OCI-LY7 (cell line): ENCODE results near the gene ABCC10. TPM values are rescaled to one million over a fixed set of nuclear protein-coding genes. Genes with fewer than 3 reads are reported as not detected.
"Not testable (repeated sequence)": the region's sequence is repeated elsewhere in the genome, so short reads cannot be mapped to it uniquely, and the experiment has no call there.

Source experiments
- BruUV-seq: library from RNA; stranded (reverse); fragments of 400-500 nt; replicated peaks from 2 replicates; lab custom pipeline; 2021; lab: Mats Ljungman, UMichigan
- CTCF ChIA-PET: fragments of 300-600 bp; sonication (Branson Sonifier 250); formaldehyde crosslinking; loops from one replicate; lab custom pipeline; 2022; ENCODE audit warnings: antibody characterized with exemption; ENCODE audit not compliant: unreplicated experiment; lab: Charles Lee
- POLR2A ChIA-PET: fragments of 300-600 bp; sonication (Branson Sonifier 250); formaldehyde crosslinking; loops from one replicate; lab custom pipeline; 2022; ENCODE audit warnings: antibody characterized with exemption; lab: Charles Lee
- DNase-seq: peaks from one replicate; pipeline ENCODE4 v3.0.0-alpha.2; 2015; ENCODE audit warnings: low spot score
- H2AFZ ChIP-seq: fragments of 200-600 bp; sonication (generic), shearing (Covaris generic); 2 replicates; pipeline ENCODE4 v1.6.1; 2014; ENCODE audit warnings: mild to moderate bottlenecking, antibody characterized with exemption, low read length, moderate library complexity
- H3K27ac ChIP-seq: fragments of 200-600 bp; sonication (generic); 2 replicates; pipeline ENCODE4 v1.5.1; 2014; ENCODE audit warnings: mixed run types, low read depth, mild to moderate bottlenecking, moderate library complexity, low read length, inconsistent platforms; ENCODE audit not compliant: poor library complexity, severe bottlenecking
- H3K36me3 ChIP-seq: fragments of 200-600 bp; sonication (generic); 2 replicates; pipeline ENCODE4 v1.6.1; 2014; ENCODE audit warnings: mild to moderate bottlenecking, antibody characterized with exemption, low read length, moderate library complexity, mixed read lengths; ENCODE audit not compliant: insufficient read depth
- H3K4me1 ChIP-seq: fragments of 200-600 bp; sonication (generic); 2 replicates; pipeline ENCODE4 v1.5.1; 2014; ENCODE audit warnings: mild to moderate bottlenecking, low read length; ENCODE audit not compliant: insufficient read depth, poor library complexity, severe bottlenecking
- H3K4me2 ChIP-seq: fragments of 200-600 bp; sonication (generic); 2 replicates; pipeline ENCODE4 v1.6.1; 2014; ENCODE audit warnings: mild to moderate bottlenecking, low read length
- H3K4me3 ChIP-seq: fragments of 200-600 bp; sonication (generic); 2 replicates; pipeline ENCODE4 v1.5.1; 2014; ENCODE audit warnings: mild to moderate bottlenecking, low read depth, low read length; ENCODE audit not compliant: poor library complexity, severe bottlenecking
- H3K79me2 ChIP-seq: fragments of 200-600 bp; sonication (generic); 2 replicates; pipeline ENCODE4 v1.6.1; 2016; ENCODE audit warnings: low read depth, mild to moderate bottlenecking, low read length, moderate library complexity, mixed read lengths; ENCODE audit not compliant: insufficient read depth
- H3K9me2 ChIP-seq: fragments of 200-600 bp; sonication (generic); 2 replicates; pipeline ENCODE4 v1.6.1; 2016; ENCODE audit warnings: mild to moderate bottlenecking, low read length, mixed read lengths; ENCODE audit not compliant: insufficient read depth
- H3K9me3 ChIP-seq: fragments of 200-600 bp; sonication (generic); 2 replicates; pipeline ENCODE4 v1.6.1; 2014; ENCODE audit warnings: mild to moderate bottlenecking, mixed run types, low read length, mixed read lengths
- H4K20me1 ChIP-seq: fragments of 200-600 bp; sonication (generic); 2 replicates; pipeline ENCODE4 v1.6.1; 2014; ENCODE audit warnings: mild to moderate bottlenecking, antibody characterized with exemption, low read length, moderate library complexity, mixed read lengths; ENCODE audit not compliant: insufficient read depth
- CTCF ChIP-seq: fragments of 200-600 bp; sonication (generic); conservative IDR thresholded peaks from 2 replicates; pipeline ENCODE4 v1.5.1; 2014; ENCODE audit warnings: mild to moderate bottlenecking, antibody characterized with exemption, low read length, moderate library complexity, mixed read lengths
- EZH2phosphoT487 ChIP-seq: fragments of 200-600 bp; sonication (generic); IDR thresholded peaks from 2 replicates; pipeline ENCODE4 v1.6.1; 2018; ENCODE audit warnings: low read depth, borderline replicate concordance, mild to moderate bottlenecking, mixed run types, antibody characterized with exemption, low read length, moderate library complexity, mixed read lengths
- intact Hi-C: fragments of 100-400 bp; cut with micrococcal nuclease; formaldehyde crosslinking; loops from one replicate; pipeline ENCODE4 v1.10.0; 2022; ENCODE audit not compliant: unreplicated experiment
- total RNA-seq, 2 experiments: library from RNA; depleted of rRNA in 1 of 2; stranded (reverse); fragments of >200 nt in 1 of 2; shearing (Covaris generic) in 1 of 2; gene quantifications; 2 replicates each; pipeline ENCODE4 v1.2.3, GENCODE V29; 2014 to 2022

The ABCC10 gene
- total RNA-seq, 2 experiments from 2014 or later, result 11.4 to 31.1 TPM

DNA sequence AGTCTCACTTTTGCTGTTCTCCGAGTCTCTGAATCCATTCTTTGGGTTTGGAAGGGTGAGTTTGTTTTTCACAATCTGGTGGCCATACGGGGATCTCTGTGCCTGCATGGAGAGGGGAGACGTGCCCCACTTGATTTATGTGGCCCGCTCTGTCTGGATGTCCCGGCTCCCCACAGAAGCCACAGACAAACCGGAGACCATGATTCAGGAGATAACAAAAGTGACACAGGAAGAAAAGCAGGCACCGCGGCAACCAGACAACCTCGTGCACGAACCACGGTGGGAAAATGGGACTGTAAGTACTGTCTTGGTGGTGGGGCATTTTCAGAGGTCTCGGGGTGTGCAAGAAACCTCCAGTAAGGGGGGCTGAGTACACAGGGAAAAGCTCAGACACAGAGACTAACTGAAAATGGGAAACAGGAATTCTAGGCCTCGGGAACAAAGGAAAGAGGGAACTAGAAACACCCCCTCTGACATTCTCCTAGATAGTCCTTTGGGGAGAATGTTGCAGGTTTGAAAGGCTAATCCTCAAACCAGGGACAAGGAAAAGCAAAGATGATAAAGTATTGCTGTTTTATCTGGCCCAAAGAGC, 35.8 kb upstream of the ABCC10 start:
- TF ChIP-seq CTCF (no peak), EZH2phosphoT487 (no peak)
- no peak for DNase-seq
- H3K4me1 ChIP-seq, result peaks cover 42% of the 10 kb centered on the region
- H3K79me2 ChIP-seq, result no peaks in the 10 kb centered on the region
- CTCF ChIA-PET, result interaction anchor here (1.0 kb wide), 1 partner anchor 217 kb away, joined by 3 read pairs; no protein-coding TSS in a partner anchor
- H2AFZ ChIP-seq, result no peak overlapping the region
- no peak overlapping the region for H3K4me2 ChIP-seq
- H3K9me2 ChIP-seq, result no peaks in the 10 kb centered on the region
- POLR2A ChIA-PET, result no interaction called here
- BruUV-seq, result no TSS peak
- H3K27ac ChIP-seq, result no peak overlapping the region
- H3K36me3 ChIP-seq, result no peaks in the 10 kb centered on the region
- H3K9me3 ChIP-seq, result no peaks in the 10 kb centered on the region
- H3K4me3 ChIP-seq, result no peak overlapping the region
- intact Hi-C loops, result no loop called here
- H4K20me1 ChIP-seq, result no peaks in the 10 kb centered on the region

DNA sequence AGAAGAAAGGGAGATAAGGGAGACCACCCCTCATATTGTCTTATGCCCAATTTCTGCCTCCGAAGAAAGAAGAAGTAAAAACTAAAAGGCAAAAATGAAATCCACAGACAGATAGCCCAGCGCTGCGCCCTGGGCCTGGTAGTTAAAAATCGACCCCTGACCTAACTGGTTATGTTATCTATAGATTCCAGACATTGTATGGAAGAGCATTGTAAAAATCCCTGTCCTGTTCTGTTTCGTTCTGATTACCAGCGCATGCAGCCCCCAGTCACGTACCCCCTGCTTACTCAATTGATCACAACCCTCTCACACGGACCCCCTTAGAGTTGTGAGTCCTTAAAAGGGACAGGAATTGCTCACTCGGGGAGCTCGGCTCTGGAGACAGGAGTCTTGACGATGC, 34.2 kb upstream of the ABCC10 start:
- H3K9me3 ChIP-seq, H3K9me2 ChIP-seq, H3K4me3 ChIP-seq, intact Hi-C loops, H2AFZ ChIP-seq, H3K4me2 ChIP-seq, H3K79me2 ChIP-seq, BruUV-seq, H4K20me1 ChIP-seq, H3K36me3 ChIP-seq, DNase-seq, H3K27ac ChIP-seq: not testable (repeated sequence)
- CTCF ChIA-PET, result interaction anchor here (0.6 kb wide), 1 partner anchor 117 kb away, joined by 3 read pairs; no protein-coding TSS in a partner anchor
- H3K4me1 ChIP-seq, result peaks cover 42% of the 10 kb centered on the region
- POLR2A ChIA-PET, result interaction anchor here (1.1 kb wide), 1 partner anchor 15 kb away, joined by 3 read pairs; no protein-coding TSS in a partner anchor

GRCh38 chr6:43393602-43394001, 33.7 kb upstream of the ABCC10 start:
- H4K20me1 ChIP-seq, result no peaks in the 10 kb centered on the region
- no peak for DNase-seq
- CTCF ChIA-PET, result interaction anchor here (0.6 kb wide), 1 partner anchor 258 kb away, joined by 3 read pairs; no protein-coding TSS in a partner anchor
- H3K9me3 ChIP-seq, result no peaks in the 10 kb centered on the region
- TF ChIP-seq EZH2phosphoT487 (no peak), CTCF (no peak)
- no peak overlapping the region for H3K27ac ChIP-seq
- H3K36me3 ChIP-seq, result no peaks in the 10 kb centered on the region
- POLR2A ChIA-PET, result interaction anchor here (0.6 kb wide), 1 partner anchor 82 kb away, joined by 3 read pairs; no protein-coding TSS in a partner anchor
- H3K4me2 ChIP-seq, result peak overlapping the region; percentile 49
- no peaks in the 10 kb centered on the region for H3K79me2 ChIP-seq
- BruUV-seq, result no TSS peak
- H3K9me2 ChIP-seq, result no peaks in the 10 kb centered on the region
- H3K4me1 ChIP-seq, result peaks cover 43% of the 10 kb centered on the region
- peak overlapping the region; percentile 14; the same call in 1 of the 2 replicates for H2AFZ ChIP-seq
- intact Hi-C loops, result no loop called here
- no peak overlapping the region for H3K4me3 ChIP-seq
